B cell (primary cell): ENCODE data around the gene PLXNB2. TPM values are rescaled to one million over a fixed set of nuclear protein-coding genes. Genes with fewer than 3 reads are reported as not detected.

Experiments
- ATAC-seq: fragments of 200-7000 bp; cut with Tn5 transposase; one replicate; pipeline ENCODE4 v1.10.0; 2021; ENCODE audit warnings: low read depth, mild to moderate bottlenecking, moderate number of reproducible peaks, moderate library complexity
- CTCF ChIA-PET: fragments of 350-600 bp; sonication (Branson Sonifier 250); formaldehyde crosslinking; loops from one replicate; lab custom pipeline; 2021; ENCODE audit warnings: antibody characterized with exemption, inconsistent platforms; lab: Charles Lee
- POLR2A ChIA-PET: fragments of 350-600 bp; sonication (Branson Sonifier 250); formaldehyde crosslinking; loops from one replicate; lab custom pipeline; 2021; ENCODE audit warnings: antibody characterized with exemption; lab: Charles Lee
- DNase-seq: peaks from one replicate; pipeline ENCODE4 v3.0.0; 2013
- H2AFZ ChIP-seq: 2 replicates; pipeline ENCODE4 v1.6.1; 2012; ENCODE audit warnings: mild to moderate bottlenecking, low read depth, low read length; ENCODE audit not compliant: insufficient read depth, poor library complexity, severe bottlenecking
- H3K27ac ChIP-seq, 2 donors: 1 replicate in 1 of 2; 2 replicates in 1 of 2; pipeline ENCODE4 v1.5.1; 2012 to 2013; ENCODE audit warnings: low read length in 2 of 2, mild to moderate bottlenecking in 2 of 2, moderate library complexity in 1 of 2
- H3K27me3 ChIP-seq, 4 experiments: fragments of 200-600 bp in 1 of 4; sonication (generic) in 1 of 4; replicated peaks in 1 of 4; 1 replicate in 2 of 4; 2 replicates in 2 of 4; pipeline versions ENCODE4 v1.6.1 to v1.7.0; 2013 to 2016; ENCODE audit warnings: low read length in 3 of 4, mild to moderate bottlenecking in 2 of 4, mixed read lengths in 1 of 4, moderate library complexity in 1 of 4; ENCODE audit not compliant: insufficient read depth in 4 of 4, control insufficient read depth in 3 of 4; ENCODE audit errors: control extremely low read depth in 1 of 4
- H3K36me3 ChIP-seq, 2 experiments: replicated peaks in 1 of 2; 1 replicate in 1 of 2; 2 replicates in 1 of 2; pipeline versions ENCODE4 v1.6.1 to v1.7.1; 2013; ENCODE audit warnings: low read length in 1 of 2; ENCODE audit not compliant: insufficient read depth in 2 of 2, control insufficient read depth in 1 of 2; ENCODE audit errors: control extremely low read depth in 1 of 2, extremely low read depth in 1 of 2
- H3K4me1 ChIP-seq, 2 donors: fragments of 200-600 bp in 1 of 2; sonication (generic) in 1 of 2; 1 replicate in 1 of 2; 2 replicates in 1 of 2; pipeline versions ENCODE4 v1.5.1 to v1.6.1; 2013 to 2017; ENCODE audit warnings: low read length in 2 of 2; ENCODE audit not compliant: control insufficient read depth in 2 of 2, insufficient read depth in 2 of 2
- H3K4me2 ChIP-seq: replicated peaks from 2 replicates; pipeline ENCODE3; 2012; ENCODE audit warnings: mild to moderate bottlenecking, low read depth, low read length; ENCODE audit not compliant: poor library complexity, severe bottlenecking
- H3K4me3 ChIP-seq, 5 experiments: fragments of 200-600 bp in 1 of 5; sonication (generic) in 1 of 5; 1 replicate in 3 of 5; 2 replicates in 2 of 5; pipeline versions ENCODE4 v1.5.1 to v1.7.0; 2011 to 2016; ENCODE audit warnings: low read length in 4 of 5, mild to moderate bottlenecking in 4 of 5, low read depth in 2 of 5, control low read depth in 1 of 5, moderate library complexity in 1 of 5; ENCODE audit not compliant: insufficient read depth in 1 of 5; ENCODE audit errors: control extremely low read depth in 1 of 5, extremely low read depth in 1 of 5
- H3K79me2 ChIP-seq: fragments of 200-600 bp; sonication (generic); one replicate; pipeline ENCODE4 v1.6.0; 2016; ENCODE audit warnings: low read length; ENCODE audit not compliant: control insufficient read depth, insufficient read depth
- H3K9ac ChIP-seq: fragments of 200-600 bp; sonication (generic); 2 replicates; pipeline ENCODE4 v1.6.1; 2017; ENCODE audit warnings: mild to moderate bottlenecking, low read length, moderate library complexity
- H3K9me3 ChIP-seq, 3 donors: one replicate each; pipeline versions ENCODE4 v1.6.1 to v1.7.1; 2013; ENCODE audit warnings: low read length in 2 of 3; ENCODE audit not compliant: control insufficient read depth in 2 of 3, insufficient read depth in 1 of 3; ENCODE audit errors: control extremely low read depth in 1 of 3
- H4K20me1 ChIP-seq: 2 replicates; pipeline ENCODE4 v1.6.0; 2012; ENCODE audit warnings: mild to moderate bottlenecking, low read length; ENCODE audit not compliant: insufficient read depth, control insufficient read depth, poor library complexity, severe bottlenecking
- H3K27ac Mint-ChIP-seq: one replicate; pipeline ENCODE4 v1.8.0; 2021; ENCODE audit warnings: mixed read lengths
- H3K27me3 Mint-ChIP-seq: one replicate; pipeline ENCODE4 v1.8.0; 2021; ENCODE audit warnings: mixed read lengths
- H3K4me1 Mint-ChIP-seq: one replicate; pipeline ENCODE4 v1.8.0; 2021; ENCODE audit warnings: mixed read lengths
- H3K4me3 Mint-ChIP-seq: one replicate; pipeline ENCODE4 v1.8.0; 2021; ENCODE audit warnings: mixed read lengths
- H3K9me3 Mint-ChIP-seq: one replicate; pipeline ENCODE4 v1.8.0; 2022; ENCODE audit warnings: mixed read lengths; ENCODE audit not compliant: insufficient read depth
- EZH2 ChIP-seq: IDR thresholded peaks from 2 replicates; pipeline ENCODE4 v1.6.1; 2012; ENCODE audit warnings: borderline replicate concordance, low read depth, mild to moderate bottlenecking, moderate library complexity, low read length; ENCODE audit not compliant: insufficient read depth, poor library complexity, severe bottlenecking
- WGBS: methylation state at CpG from one replicate; pipeline ENCODE4 v1.1.5; 2013; ENCODE audit warnings: missing lambda C conversion rate; ENCODE audit not compliant: insufficient coverage; 5-methylcytosine and 5-hydroxymethylcytosine counted together
- intact Hi-C: fragments of 100-400 bp; cut with micrococcal nuclease; formaldehyde crosslinking; loops from one replicate; pipeline ENCODE4 v1.10.0; 2022
- polyA plus RNA-seq: library from polyadenylated mRNA; depleted of rRNA; stranded (reverse); fragments of >200 nt; gene quantifications from 2 replicates; pipeline ENCODE4 v1.2.3, GENCODE V29; 2012
- total RNA-seq, 2 donors: library from RNA; stranded (reverse); fragments of 120-200 nt in 1 of 2; gene quantifications; 1 replicate in 1 of 2; 2 replicates in 1 of 2; pipeline versions ENCODE4 v1.2.3 to v1.2.4, GENCODE V29; 2013 to 2022
- TF ChIP-seq, protein P1 (sequence below): fragments of 200-600 bp; IDR thresholded peaks from one replicate; pipeline ENCODE4 v1.8.0; 2022; ENCODE audit warnings: antibody characterized with exemption, mild to moderate bottlenecking

The PLXNB2 gene
- total and polyA plus RNA-seq, 2 donors (not counting 1 experiment from before 2014, with no cell fraction given), result 5.2 to 31.4 TPM

DNA sequence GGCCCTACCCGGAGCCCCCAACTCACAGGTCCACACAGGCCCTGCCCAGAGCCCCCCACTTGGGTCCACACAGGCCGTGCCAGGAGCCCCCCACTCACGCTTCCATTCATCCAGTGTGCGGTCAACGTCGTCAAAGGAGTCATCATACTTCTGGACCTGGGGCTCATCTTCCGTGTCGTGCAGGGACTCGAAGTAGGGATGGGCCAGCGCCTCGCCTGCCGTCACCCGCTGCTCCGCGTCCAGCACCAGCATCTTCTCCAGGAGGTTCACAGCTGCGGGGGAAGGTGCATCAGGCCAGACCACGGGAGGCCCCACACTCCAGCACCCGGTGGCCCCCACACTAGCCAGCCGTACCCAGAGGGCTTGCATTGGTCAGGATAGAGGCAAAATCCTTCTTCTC is 52.3 kb downstream of the PLXNB2 start:
- intact Hi-C loops, result no loop called here
- no peak overlapping the region for H3K4me3 Mint-ChIP-seq
- Histone ChIP-seq H3K9me3 (no peaks in the 10 kb centered on the region), H3K4me2 (no peak overlapping the region), H3K79me2 (no peaks in the 10 kb centered on the region), H3K36me3 (no peaks in the 10 kb centered on the region), H3K9ac (no peak overlapping the region), H3K4me3 (no peak overlapping the region), H3K27me3 (peaks cover 0 to 1% (median 0%) of the 10 kb centered on the region in 4 experiments), H3K4me1 (peaks cover 5 to 16% of the 10 kb centered on the region in 2 donors), H2AFZ (no peak overlapping the region), H3K27ac (no peak overlapping the region), H4K20me1 (peaks cover 3% of the 10 kb centered on the region)
- no peaks in the 10 kb centered on the region for H3K9me3 Mint-ChIP-seq
- WGBS, result 90% methylated on average over 15 of the region's 19 CpGs
- POLR2A ChIA-PET, result no interaction called here
- peaks cover 3% of the 10 kb centered on the region for H3K27me3 Mint-ChIP-seq
- CTCF ChIA-PET, result interaction anchor here (1.5 kb wide), 1 partner anchor 18 kb away, joined by 4 read pairs; no protein-coding TSS in a partner anchor
- no peak for ATAC-seq
- no peak for DNase-seq
- H3K4me1 Mint-ChIP-seq, result peaks cover 16% of the 10 kb centered on the region
- no peak for TF ChIP-seq EZH2
- TF ChIP-seq, protein P1, sequence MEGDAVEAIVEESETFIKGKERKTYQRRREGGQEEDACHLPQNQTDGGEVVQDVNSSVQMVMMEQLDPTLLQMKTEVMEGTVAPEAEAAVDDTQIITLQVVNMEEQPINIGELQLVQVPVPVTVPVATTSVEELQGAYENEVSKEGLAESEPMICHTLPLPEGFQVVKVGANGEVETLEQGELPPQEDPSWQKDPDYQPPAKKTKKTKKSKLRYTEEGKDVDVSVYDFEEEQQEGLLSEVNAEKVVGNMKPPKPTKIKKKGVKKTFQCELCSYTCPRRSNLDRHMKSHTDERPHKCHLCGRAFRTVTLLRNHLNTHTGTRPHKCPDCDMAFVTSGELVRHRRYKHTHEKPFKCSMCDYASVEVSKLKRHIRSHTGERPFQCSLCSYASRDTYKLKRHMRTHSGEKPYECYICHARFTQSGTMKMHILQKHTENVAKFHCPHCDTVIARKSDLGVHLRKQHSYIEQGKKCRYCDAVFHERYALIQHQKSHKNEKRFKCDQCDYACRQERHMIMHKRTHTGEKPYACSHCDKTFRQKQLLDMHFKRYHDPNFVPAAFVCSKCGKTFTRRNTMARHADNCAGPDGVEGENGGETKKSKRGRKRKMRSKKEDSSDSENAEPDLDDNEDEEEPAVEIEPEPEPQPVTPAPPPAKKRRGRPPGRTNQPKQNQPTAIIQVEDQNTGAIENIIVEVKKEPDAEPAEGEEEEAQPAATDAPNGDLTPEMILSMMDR, result no peak
- no peak overlapping the region for H3K27ac Mint-ChIP-seq

DNA sequence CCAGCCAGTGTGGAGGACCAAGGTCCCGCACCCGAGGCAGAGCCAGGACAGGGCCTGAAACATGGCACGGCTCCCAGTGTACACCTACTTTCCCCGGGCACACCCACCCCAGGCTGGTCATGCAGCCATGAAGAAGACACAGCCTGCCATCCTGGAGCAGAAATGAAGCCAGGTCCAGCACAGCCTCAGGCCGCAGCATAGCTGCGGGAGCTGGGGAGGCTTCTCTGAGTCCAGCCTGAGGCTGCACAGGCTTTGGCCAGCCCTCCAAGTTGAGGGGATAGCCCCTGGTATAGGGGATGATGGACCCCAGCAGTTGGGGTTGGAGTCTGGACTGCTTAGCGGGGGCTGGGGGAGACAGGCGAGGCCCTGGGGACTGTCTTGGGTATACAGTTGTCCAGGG is 53.5 kb downstream of the PLXNB2 start:
- Mint-ChIP-seq H3K9me3 (no peaks in the 10 kb centered on the region), H3K4me1 (peaks cover 15% of the 10 kb centered on the region), H3K4me3 (no peak overlapping the region), H3K27me3 (peaks cover under 1% of the 10 kb centered on the region), H3K27ac (no peak overlapping the region)
- Histone ChIP-seq H3K9me3 (no peaks in the 10 kb centered on the region), H3K4me3 (no peak overlapping the region), H3K9ac (no peak overlapping the region), H3K4me2 (no peak overlapping the region), H3K79me2 (no peaks in the 10 kb centered on the region), H3K4me1 (peaks cover 14 to 26% of the 10 kb centered on the region in 2 donors), H3K36me3 (peaks cover 0 to 4% of the 10 kb centered on the region in 2 experiments), H3K27ac (no peak overlapping the region), H4K20me1 (peaks cover 12% of the 10 kb centered on the region), H3K27me3 (no peaks in the 10 kb centered on the region), H2AFZ (no peak overlapping the region)
- ATAC-seq (no peak), DNase-seq (no peak)
- ChIA-PET CTCF (no interaction called here), POLR2A (no interaction called here)
- 91% methylated on average over 6 of the region's 8 CpGs for WGBS
- intact Hi-C loops, result loop anchor here (2.0 to 5.0 kb wide), 2 partner anchors 17 to 328 kb away; partner anchors contain the start of genes CHKB and MAPK11
- TF ChIP-seq EZH2, result no peak
- TF ChIP-seq, protein P1, result no peak
